Measurements from ENCODE around the gene PDAP1. TPM values are rescaled to one million over a fixed set of nuclear protein-coding genes. Genes with fewer than 3 reads are reported as not detected.
A peak's percentile ranks its signal among the peaks of the same experiment; 100 is the strongest.

PDAP1 gene
- total RNA-seq, 1 experiment from 2014 or later, result 150 TPM

GRCh38 chr7:99371376-99371920 lies 36.9 kb downstream of the PDAP1 start:
- H2BK120ac ChIP-seq (ENCODE audit: low read depth, low read length, poor library complexity, severe bottlenecking), result no peak overlapping the region
- no peak overlapping the region for H4K8ac ChIP-seq (replicated peaks; ENCODE audit: insufficient read length, low read depth, low read length)
- Mint-ChIP-seq H3K9me3 (no peaks in the 10 kb centered on the region), H3K36me3 (ENCODE audit: insufficient read depth in 1 of 3, low read depth in 3 of 3) (peaks cover 6 to 10% (median 7%) of the 10 kb centered on the region in 3 experiments; a peak in 6 of 7 replicates), H3K27me3 (ENCODE audit: low read depth) (peaks cover 13% of the 10 kb centered on the region), H3K4me3 (no peak overlapping the region), H3K4me1 (peaks cover 8 to 9% of the 10 kb centered on the region in 2 experiments), H3K27ac (0 out of 7 replicates have a peak overlapping the region, but pooled peaks of 1 of the 3 experiments have one; percentile 15)
- no peak overlapping the region for H3K27ac ChIP-seq (ENCODE audit: insufficient read length, low read depth, low read length)
- no peak for DNase-seq
- no peaks in the 10 kb centered on the region for H3K27me3 ChIP-seq (ENCODE audit: insufficient read depth, low read length)
- H2BK5ac ChIP-seq (ENCODE audit: insufficient read length, low read length), result no peak overlapping the region
- H3K4ac ChIP-seq (ENCODE audit: low read depth, low read length), result no peak overlapping the region
- peaks cover 3% of the 10 kb centered on the region for H3K23me2 ChIP-seq (ENCODE audit: insufficient read length, low read depth, low read length, poor library complexity, severe bottlenecking)
- H4K91ac ChIP-seq (ENCODE audit: insufficient read length, low read depth, low read length), result no peak overlapping the region
- H2AK5ac ChIP-seq (ENCODE audit: insufficient read length, low read length), result no peak overlapping the region
- H3K14ac ChIP-seq (ENCODE audit: insufficient read depth, low read length), result no peak overlapping the region
- no peaks in the 10 kb centered on the region for H3K79me2 ChIP-seq (ENCODE audit: insufficient read depth, low read length)
- H3K4me1 ChIP-seq (ENCODE audit: insufficient read depth, low read length), result peaks cover under 1% of the 10 kb centered on the region; the same call in 1 of the 2 replicates
- no peak overlapping the region for H2BK15ac ChIP-seq (ENCODE audit: low read depth, low read length)
- H3K4me2 ChIP-seq (ENCODE audit: insufficient read depth, insufficient read length, low read length), result no peak overlapping the region
- no peak overlapping the region for H3K9ac ChIP-seq (ENCODE audit: extremely low read depth, insufficient read length, low read length)
- H3K18ac ChIP-seq (ENCODE audit: insufficient read length, low read depth, low read length), result no peak overlapping the region
- no peak overlapping the region for H3T11ph ChIP-seq (ENCODE audit: low read length)
- H4K20me1 ChIP-seq (ENCODE audit: control insufficient read depth, insufficient read depth, insufficient read length), result no peaks in the 10 kb centered on the region
- H4K5ac ChIP-seq (ENCODE audit: insufficient read length, low read depth, low read length), result no peak overlapping the region
- H2AFZ ChIP-seq (ENCODE audit: low read length), result no peak overlapping the region
- no CpG with 5 or more reads among the region's 11 CpGs for WGBS (ENCODE audit: extremely low coverage, insufficient read length, low lambda C conversion rate)
- H3K56ac ChIP-seq (ENCODE audit: insufficient read length, low read depth, low read length), result no peak overlapping the region
- TF ChIP-seq CTCF (conservative IDR thresholded peaks at IDR 0.05), result no peak
- H2BK12ac ChIP-seq (ENCODE audit: insufficient read length, low read depth, low read length), result no peak overlapping the region
- no peaks in the 10 kb centered on the region for H3K79me1 ChIP-seq (ENCODE audit: insufficient read depth, low read depth, low read length, poor library complexity, severe bottlenecking)
- no peaks in the 10 kb centered on the region for H3K9me3 ChIP-seq (ENCODE audit: control insufficient read depth, low read depth, low read length)
- H3K23ac ChIP-seq (ENCODE audit: insufficient read length, low read depth, low read length), result no peak overlapping the region
- no peak overlapping the region for H2BK20ac ChIP-seq (ENCODE audit: low read depth, low read length, poor library complexity, severe bottlenecking)

Data from H9 (cell line).